Measurements from ENCODE around the gene NCEH1.
"Not testable (repeated sequence)": the region's sequence is repeated elsewhere in the genome, so short reads cannot be mapped to it uniquely, and the experiment has no call there.

The NCEH1 gene

DNA sequence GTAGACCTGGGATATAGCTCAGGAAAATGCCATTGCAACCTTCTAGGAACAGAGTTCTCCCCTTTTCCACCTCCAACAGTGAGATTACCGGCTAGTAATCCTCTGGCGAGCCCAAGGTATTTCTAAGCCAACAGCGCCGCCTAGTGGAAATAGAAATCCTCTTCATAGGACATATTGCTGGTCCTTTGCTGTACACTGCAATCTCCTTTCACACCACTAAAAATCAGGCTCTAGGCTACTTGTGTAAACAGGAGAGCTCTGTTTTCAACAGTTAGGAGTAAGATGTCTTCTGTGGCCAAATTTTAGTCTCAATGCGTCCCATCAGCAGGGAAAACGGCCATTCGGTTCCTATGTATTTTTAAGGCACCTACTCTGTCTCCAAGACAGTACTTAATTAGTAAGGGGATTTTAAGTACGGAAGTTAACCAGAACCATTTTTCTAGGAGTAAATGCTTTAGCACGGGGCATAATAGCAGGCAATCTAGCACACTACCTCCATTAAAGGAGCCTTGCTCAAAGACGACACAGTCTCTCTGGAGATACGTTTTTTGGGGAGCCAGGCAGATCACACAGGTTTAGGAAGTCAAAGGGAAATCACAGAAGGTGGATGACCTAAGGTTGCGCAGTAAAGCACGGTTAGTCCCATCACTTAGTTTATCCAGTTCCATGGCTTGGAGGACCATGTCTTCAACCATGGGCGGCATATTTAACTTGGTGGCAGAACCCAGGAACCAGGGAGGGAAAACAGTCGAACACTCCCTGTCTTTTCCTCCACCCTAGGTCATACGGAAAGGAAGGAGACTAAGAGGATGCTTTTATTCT is 43.8 kb downstream of the NCEH1 start:
- TF ChIP-seq, protein P1, sequence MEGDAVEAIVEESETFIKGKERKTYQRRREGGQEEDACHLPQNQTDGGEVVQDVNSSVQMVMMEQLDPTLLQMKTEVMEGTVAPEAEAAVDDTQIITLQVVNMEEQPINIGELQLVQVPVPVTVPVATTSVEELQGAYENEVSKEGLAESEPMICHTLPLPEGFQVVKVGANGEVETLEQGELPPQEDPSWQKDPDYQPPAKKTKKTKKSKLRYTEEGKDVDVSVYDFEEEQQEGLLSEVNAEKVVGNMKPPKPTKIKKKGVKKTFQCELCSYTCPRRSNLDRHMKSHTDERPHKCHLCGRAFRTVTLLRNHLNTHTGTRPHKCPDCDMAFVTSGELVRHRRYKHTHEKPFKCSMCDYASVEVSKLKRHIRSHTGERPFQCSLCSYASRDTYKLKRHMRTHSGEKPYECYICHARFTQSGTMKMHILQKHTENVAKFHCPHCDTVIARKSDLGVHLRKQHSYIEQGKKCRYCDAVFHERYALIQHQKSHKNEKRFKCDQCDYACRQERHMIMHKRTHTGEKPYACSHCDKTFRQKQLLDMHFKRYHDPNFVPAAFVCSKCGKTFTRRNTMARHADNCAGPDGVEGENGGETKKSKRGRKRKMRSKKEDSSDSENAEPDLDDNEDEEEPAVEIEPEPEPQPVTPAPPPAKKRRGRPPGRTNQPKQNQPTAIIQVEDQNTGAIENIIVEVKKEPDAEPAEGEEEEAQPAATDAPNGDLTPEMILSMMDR (IDR thresholded peaks at IDR 0.05; ENCODE audit: insufficient read depth, low read depth, low read length, missing control alignments), result peak; percentile 89
- no peak overlapping the region for H3K4me3 ChIP-seq (ENCODE audit: low read depth, low read length)
- DNase-seq (ENCODE audit: low read depth), result peak; percentile 84

DNA sequence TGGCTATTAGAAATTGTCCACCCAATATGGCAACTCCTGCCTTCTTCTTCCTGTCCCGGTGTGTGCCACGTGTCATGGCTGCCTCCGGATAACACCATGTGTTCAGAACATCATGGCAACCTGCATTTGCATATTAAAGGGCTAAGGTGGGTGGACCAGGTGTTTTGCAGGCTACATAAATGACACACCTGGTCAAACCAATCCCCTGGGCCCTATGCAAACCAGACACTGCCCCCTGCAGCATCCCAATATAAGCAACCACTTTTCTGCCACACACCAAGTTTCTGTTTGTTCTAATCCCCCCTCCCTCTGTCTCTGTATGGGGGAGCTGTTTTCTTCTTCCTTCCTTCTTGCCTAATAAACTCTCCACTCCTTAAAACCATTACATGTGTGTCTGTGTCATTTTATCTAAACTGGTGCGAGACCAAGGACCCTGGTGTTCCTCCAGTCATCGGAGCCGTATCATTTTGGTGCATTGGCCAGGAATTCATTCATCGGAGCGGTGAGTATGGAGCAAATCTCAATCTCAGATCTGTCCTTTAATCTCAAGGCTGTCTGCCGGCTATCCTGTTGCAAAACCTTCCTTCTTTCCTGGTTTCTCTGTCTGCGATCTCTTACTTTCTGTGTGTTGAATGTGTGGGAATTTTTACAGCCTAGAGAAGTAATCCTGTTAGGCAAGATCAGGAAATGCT is 44.5 kb downstream of the NCEH1 start:
- peak; percentile 20 for DNase-seq (ENCODE audit: low read depth)
- H3K4me3 ChIP-seq (ENCODE audit: low read depth, low read length), result no peak overlapping the region
- TF ChIP-seq, protein P1 (IDR thresholded peaks at IDR 0.05; ENCODE audit: insufficient read depth, low read depth, low read length, missing control alignments), result peak; percentile 10

GRCh38 chr3:172665510-172665909 is 45.4 kb downstream of the NCEH1 start:
- H3K4me3 ChIP-seq (ENCODE audit: low read depth, low read length); DNase-seq (ENCODE audit: low read depth): not testable (repeated sequence)

- H3K4me3 ChIP-seq (ENCODE audit: low read depth, low read length); DNase-seq (ENCODE audit: low read depth): not testable (repeated sequence)
These were observed 50.4 kb downstream of the NCEH1 start for GRCh38 chr3:172660421-172660820.

- no peak for DNase-seq (ENCODE audit: low read depth)
- TF ChIP-seq, protein P1 (IDR thresholded peaks at IDR 0.05; ENCODE audit: insufficient read depth, low read depth, low read length, missing control alignments), result no peak
- no peak overlapping the region for H3K4me3 ChIP-seq (ENCODE audit: low read depth, low read length)
These were observed 51.4 kb downstream of the NCEH1 start for GRCh38 chr3:172659246-172660002.

DNA sequence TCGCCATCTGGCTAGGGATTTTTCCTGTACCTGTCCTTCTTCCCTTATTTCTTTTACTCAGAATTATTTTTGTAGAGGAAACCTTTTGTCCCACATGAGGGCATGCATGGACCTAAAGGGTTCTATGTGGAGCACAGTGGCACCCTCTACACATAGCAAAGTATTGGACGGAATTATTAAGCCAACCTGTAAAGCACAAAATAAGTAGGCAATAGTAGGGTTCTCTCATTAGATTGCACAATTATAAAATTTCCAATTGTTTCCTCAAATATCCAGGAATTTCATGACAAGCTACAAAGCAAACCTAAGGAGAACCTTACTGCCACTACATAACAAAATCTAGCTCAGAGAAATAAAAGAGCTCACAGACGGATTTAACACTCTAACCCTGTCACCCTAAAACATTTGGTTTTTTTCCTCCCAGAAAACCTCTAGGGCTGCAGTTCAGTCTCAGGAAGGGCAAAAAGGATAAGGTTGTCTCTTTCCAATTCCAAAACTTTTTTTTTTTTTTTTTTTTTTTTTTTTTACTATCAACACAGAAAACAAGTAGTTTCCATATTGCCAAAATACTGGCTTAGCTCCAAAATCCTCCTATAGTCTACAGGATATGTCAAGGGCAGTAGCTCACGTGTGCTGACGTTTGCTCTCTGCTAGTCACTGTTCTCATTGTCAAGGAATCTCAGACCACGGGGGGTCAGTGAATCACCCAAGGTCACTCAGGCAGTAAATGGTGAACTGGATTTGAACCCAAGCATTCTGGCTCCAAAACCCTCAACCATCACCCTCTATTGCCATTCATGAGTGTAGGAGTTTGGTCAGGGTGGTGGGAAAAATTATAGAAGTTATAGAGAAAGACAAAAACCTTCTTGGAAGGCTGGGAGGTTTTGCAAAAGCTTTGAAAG is 52.3 kb downstream of the NCEH1 start:
- no peak for DNase-seq (ENCODE audit: low read depth)
- H3K4me3 ChIP-seq (ENCODE audit: low read depth, low read length), result no peak overlapping the region
- TF ChIP-seq, protein P1 (IDR thresholded peaks at IDR 0.05; ENCODE audit: insufficient read depth, low read depth, low read length, missing control alignments), result no peak

GRCh38 chr3:172656602-172657001 is 54.3 kb downstream of the NCEH1 start:
- no peak overlapping the region for H3K4me3 ChIP-seq (ENCODE audit: low read depth, low read length)
- DNase-seq (ENCODE audit: low read depth), result no peak
- TF ChIP-seq, protein P1 (IDR thresholded peaks at IDR 0.05; ENCODE audit: insufficient read depth, low read depth, low read length, missing control alignments), result no peak
